ENCODE data around the gene ISL1.

DNA sequence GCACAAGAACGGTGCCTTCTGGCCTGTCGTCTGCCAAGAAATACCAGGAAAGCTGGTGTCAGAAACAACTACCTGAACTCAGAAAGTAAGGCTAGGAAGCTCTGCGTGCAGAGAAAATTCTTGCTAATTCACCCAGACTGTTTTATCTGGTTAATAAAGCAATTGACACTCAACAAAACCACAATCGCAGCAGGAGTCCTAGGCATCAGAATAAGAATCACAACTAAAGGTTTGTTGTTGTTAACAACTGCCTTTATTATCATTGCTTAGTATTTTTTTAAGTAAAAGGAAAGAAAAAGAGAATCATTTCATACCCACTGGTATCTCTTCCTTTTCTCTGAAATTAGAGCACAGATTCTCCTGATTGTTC, 3.9 kb upstream of the ISL1 start:
- no peak for TF ChIP-seq SUZ12 (IDR thresholded peaks at IDR 0.05; ENCODE audit: extremely low read depth, insufficient read depth, insufficient read length)
- TF ChIP-seq ZNF274 (IDR thresholded peaks at IDR 0.05; ENCODE audit: low read depth, low read length), result no peak
